ENCODE measurements around the gene SELENON. TPM values are rescaled to one million over a fixed set of nuclear protein-coding genes. Genes with fewer than 3 reads are reported as not detected.

Gene SELENON
- total RNA-seq, 1 donor from 2014 or later, result 64.1 TPM

Other genes starting within 250 kb of the SELENON start
- gene MAN1C1, start 183.4 kb upstream of the SELENON start, total RNA-seq, result 0.86 and 1.6 TPM in 2 replicates
- 44.6 and 51.2 TPM in 2 replicates for gene MTFR1L, start 19.8 kb downstream of the SELENON start, total RNA-seq
- 1.3 and 2.1 TPM in 2 replicates for gene AUNIP, start 59.3 kb downstream of the SELENON start, total RNA-seq
- gene PAQR7, start 75.5 kb downstream of the SELENON start, total RNA-seq, result 14.5 and 15.1 TPM in 2 replicates
- gene STMN1, start 106.2 kb downstream of the SELENON start, total RNA-seq, result 130 and 173 TPM in 2 replicates
- 13.6 and 14.1 TPM in 2 replicates for gene PAFAH2, start 197.9 kb downstream of the SELENON start, total RNA-seq
- gene EXTL1, start 221.6 kb downstream of the SELENON start, total RNA-seq, result 26.4 and 39.9 TPM in 2 replicates
- not detected in 2 replicates for gene SLC30A2, start 245.9 kb downstream of the SELENON start, total RNA-seq